H1 (cell line): Measurements from ENCODE around the gene BCL7B.

Experiments used
- EP300 ChIP-seq, 2 experiments: IDR thresholded peaks; 1 replicate in 1 of 2; 2 replicates in 1 of 2; pipeline ENCODE4 v1.6.1; 2011 to 2012; ENCODE audit warnings: low read depth in 2 of 2, low read length in 2 of 2, mild to moderate bottlenecking in 2 of 2, borderline replicate concordance in 1 of 2, inconsistent platforms in 1 of 2, moderate library complexity in 1 of 2
- PHF8 ChIP-seq: fragments of 200-600 bp; sonication (generic); conservative IDR thresholded peaks from 2 replicates; pipeline ENCODE4 v1.7.1; 2012; ENCODE audit warnings: low read depth, mild to moderate bottlenecking, inconsistent platforms, low read length, moderate library complexity
- POLR2A ChIP-seq, 2 experiments: IDR thresholded peaks; 1 replicate in 1 of 2; 2 replicates in 1 of 2; pipeline ENCODE4 v1.6.1; 2011; ENCODE audit warnings: low read depth in 2 of 2, low read length in 2 of 2, mild to moderate bottlenecking in 2 of 2; ENCODE audit errors: control extremely low read depth in 1 of 2
- POLR2AphosphoS5 ChIP-seq: IDR thresholded peaks from 2 replicates; pipeline ENCODE4 v1.6.1; 2011; ENCODE audit warnings: low read depth, low read length
- RFX5 ChIP-seq: IDR thresholded peaks from 2 replicates; pipeline ENCODE4 v1.6.1; 2011; ENCODE audit warnings: low read depth, low read length, improper control_type of control experiment, borderline replicate concordance
- TF ChIP-seq, protein P1 (sequence below), 3 experiments: IDR thresholded peaks; 1 replicate in 2 of 3; 2 replicates in 1 of 3; pipeline versions ENCODE4 v1.5.1 to v1.6.1; 2011; ENCODE audit warnings: low read length in 3 of 3, mild to moderate bottlenecking in 3 of 3, inconsistent platforms in 2 of 3, low read depth in 1 of 3, moderate library complexity in 1 of 3; ENCODE audit not compliant: insufficient read depth in 1 of 3; ENCODE audit errors: control extremely low read depth in 1 of 3

DNA sequence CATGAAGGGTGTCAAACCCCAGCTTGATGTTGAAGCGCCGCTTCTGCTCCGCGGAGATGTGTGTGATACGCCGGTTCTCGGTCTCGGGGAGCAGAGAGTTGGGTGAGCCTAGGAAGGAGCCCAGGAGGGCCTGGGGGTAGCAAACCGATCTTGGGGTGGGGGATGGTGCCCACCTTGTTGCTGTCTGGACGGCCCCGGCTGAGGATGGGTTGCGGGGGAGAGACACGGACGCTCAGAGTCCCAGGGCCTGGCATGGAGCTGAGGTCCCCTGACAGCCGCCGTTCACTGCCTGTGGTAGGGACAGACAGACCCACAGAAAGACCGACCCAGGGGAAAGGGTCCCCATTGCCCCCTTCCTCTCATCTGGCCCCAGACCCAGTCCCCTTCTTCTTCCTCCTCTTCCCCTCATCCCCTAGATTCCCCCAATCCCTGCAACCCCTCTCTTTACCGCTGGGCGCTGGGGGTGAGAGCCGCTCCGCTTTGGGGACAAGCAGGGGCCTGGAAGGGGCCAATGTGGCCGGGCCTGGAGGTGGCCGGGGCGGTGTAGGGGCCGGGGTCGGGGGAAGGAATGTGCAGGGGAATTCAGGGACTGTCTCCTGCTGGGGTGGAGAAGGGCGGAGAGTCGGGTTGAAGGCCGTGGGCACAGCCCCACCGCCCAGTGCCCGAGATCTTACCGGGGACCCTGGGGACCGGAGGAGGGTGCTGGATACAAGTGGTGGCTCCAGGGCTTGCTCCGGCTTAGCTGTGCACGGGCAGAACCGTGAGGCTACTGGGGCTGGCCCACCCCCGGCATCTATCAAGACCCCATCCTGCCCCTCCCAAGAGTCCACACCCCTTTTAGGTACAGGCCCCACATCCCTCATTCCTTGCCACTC, 38.9 kb upstream of the BCL7B start:
- no peak for TF ChIP-seq EP300 (IDR thresholded peaks at IDR 0.05; ENCODE audit: borderline replicate concordance in 1 of 2, low read depth in 2 of 2, low read length in 2 of 2)
- TF ChIP-seq, protein P1, sequence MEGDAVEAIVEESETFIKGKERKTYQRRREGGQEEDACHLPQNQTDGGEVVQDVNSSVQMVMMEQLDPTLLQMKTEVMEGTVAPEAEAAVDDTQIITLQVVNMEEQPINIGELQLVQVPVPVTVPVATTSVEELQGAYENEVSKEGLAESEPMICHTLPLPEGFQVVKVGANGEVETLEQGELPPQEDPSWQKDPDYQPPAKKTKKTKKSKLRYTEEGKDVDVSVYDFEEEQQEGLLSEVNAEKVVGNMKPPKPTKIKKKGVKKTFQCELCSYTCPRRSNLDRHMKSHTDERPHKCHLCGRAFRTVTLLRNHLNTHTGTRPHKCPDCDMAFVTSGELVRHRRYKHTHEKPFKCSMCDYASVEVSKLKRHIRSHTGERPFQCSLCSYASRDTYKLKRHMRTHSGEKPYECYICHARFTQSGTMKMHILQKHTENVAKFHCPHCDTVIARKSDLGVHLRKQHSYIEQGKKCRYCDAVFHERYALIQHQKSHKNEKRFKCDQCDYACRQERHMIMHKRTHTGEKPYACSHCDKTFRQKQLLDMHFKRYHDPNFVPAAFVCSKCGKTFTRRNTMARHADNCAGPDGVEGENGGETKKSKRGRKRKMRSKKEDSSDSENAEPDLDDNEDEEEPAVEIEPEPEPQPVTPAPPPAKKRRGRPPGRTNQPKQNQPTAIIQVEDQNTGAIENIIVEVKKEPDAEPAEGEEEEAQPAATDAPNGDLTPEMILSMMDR (IDR thresholded peaks at IDR 0.05; ENCODE audit: control extremely low read depth in 1 of 3, insufficient read depth in 1 of 3, low read depth in 1 of 3, low read length in 3 of 3) = peak in 2 of 3 experiments; percentile 7 to 12; a peak in 2 of 4 replicates
- no peak for TF ChIP-seq PHF8
- no peak for TF ChIP-seq POLR2A (IDR thresholded peaks at IDR 0.05; ENCODE audit: control extremely low read depth in 1 of 2, low read depth in 2 of 2, low read length in 2 of 2)
- no peak for TF ChIP-seq RFX5
- no peak for TF ChIP-seq POLR2AphosphoS5
